Renal pelvis (tissue), 4 donors: Measurements from ENCODE around the gene CLASP2. TPM values are rescaled to one million over a fixed set of nuclear protein-coding genes. Genes with fewer than 3 reads are reported as not detected.
A peak's percentile ranks its signal among the peaks of the same experiment; 100 is the strongest.

ENCODE experiments used
- DNase-seq: peaks from one replicate; pipeline ENCODE4 v3.0.0-alpha.2; 2013
- polyA plus RNA-seq, 3 donors: library from polyadenylated mRNA; unstranded; fragments of 120-200 nt; gene quantifications; one replicate each; pipeline ENCODE4 v1.2.1, GENCODE V29; 2013; ENCODE audit not compliant: insufficient read length in 3 of 3

Gene CLASP2
- polyA plus RNA-seq, 3 donors, result 47.1 to 68.2 (median 56.0) TPM

- DNase-seq, result no peak
Measured at GRCh38 chr3:33557279-33557678, 160.8 kb downstream of the CLASP2 start.

- DNase-seq, result no peak
Measured at GRCh38 chr3:33547101-33547500, 171.0 kb downstream of the CLASP2 start.

- no peak for DNase-seq
Measured at GRCh38 chr3:33544126-33544525, 173.9 kb downstream of the CLASP2 start.

- no peak for DNase-seq
Measured at GRCh38 chr3:33543601-33544000, 174.5 kb downstream of the CLASP2 start.

- DNase-seq, result no peak
Measured at GRCh38 chr3:33541918-33542317, 176.1 kb downstream of the CLASP2 start.

- no peak for DNase-seq
Measured at GRCh38 chr3:33538678-33539339, 179.2 kb downstream of the CLASP2 start.

- DNase-seq, result no peak
Measured at GRCh38 chr3:33537133-33537532, 180.9 kb downstream of the CLASP2 start.

GRCh38 chr3:33526787-33527186 lies 191.3 kb downstream of the CLASP2 start:
- no peak for DNase-seq

GRCh38 chr3:33525232-33525631 lies 192.8 kb downstream of the CLASP2 start:
- DNase-seq, result no peak

- DNase-seq, result no peak
Measured at GRCh38 chr3:33523093-33523667, 194.9 kb downstream of the CLASP2 start.

- DNase-seq, result no peak
Measured at GRCh38 chr3:33521736-33522135, 196.3 kb downstream of the CLASP2 start.

GRCh38 chr3:33513262-33513863 lies 204.7 kb downstream of the CLASP2 start:
- no peak for DNase-seq

GRCh38 chr3:33505027-33505426 lies 213.0 kb downstream of the CLASP2 start:
- no peak for DNase-seq

- no peak for DNase-seq
Measured at GRCh38 chr3:33496449-33496848, 221.6 kb downstream of the CLASP2 start.

GRCh38 chr3:33491721-33492120 lies 226.3 kb downstream of the CLASP2 start:
- DNase-seq, result no peak

- no peak for DNase-seq
Measured at GRCh38 chr3:33490641-33491241, 227.3 kb downstream of the CLASP2 start.

- DNase-seq, result no peak
Measured at GRCh38 chr3:33488683-33489082, 229.4 kb downstream of the CLASP2 start.

- no peak for DNase-seq
Measured at GRCh38 chr3:33488246-33488645, 229.8 kb downstream of the CLASP2 start.

GRCh38 chr3:33482111-33482521 lies 235.9 kb downstream of the CLASP2 start:
- DNase-seq, result peak; percentile 9

GRCh38 chr3:33474896-33475295 lies 243.2 kb downstream of the CLASP2 start:
- DNase-seq, result no peak

- DNase-seq, result no peak
Measured at GRCh38 chr3:33473813-33474212, 244.2 kb downstream of the CLASP2 start.

- no peak for DNase-seq
Measured at GRCh38 chr3:33467786-33468185, 250.3 kb downstream of the CLASP2 start.

- DNase-seq, result no peak
Measured at GRCh38 chr3:33461097-33461496, 257.0 kb downstream of the CLASP2 start.
